Stimulated activated CD4-positive, alpha-beta T cell treated with anti-CD3 and anti-CD28 coated beads, Interleukin-1b, Interleukin-23, amount 100 ng/mL, for 1 hour (primary cell): Measurements from ENCODE around the gene ZNF473.
"Not testable (repeated sequence)": the region's sequence is repeated elsewhere in the genome, so short reads cannot be mapped to it uniquely, and the experiment has no call there.

Source experiments
- DNase-seq, 2 donors: peaks; one replicate each; pipeline ENCODE4 v3.0.0-alpha.2; 2020; ENCODE audit warnings: low read depth in 2 of 2

The ZNF473 gene

GRCh38 chr19:50050406-50051227, 24.8 kb downstream of the ZNF473 start:
- peak; percentile 50 to 77 for DNase-seq

- DNase-seq: not testable (repeated sequence)
Observed at GRCh38 chr19:50051228-50051895, 25.6 kb downstream of the ZNF473 start.

- no peak for DNase-seq
Observed at GRCh38 chr19:50051964-50052363, 26.2 kb downstream of the ZNF473 start.

- DNase-seq: no peak
Observed at GRCh38 chr19:50053119-50053518, 27.3 kb downstream of the ZNF473 start.

GRCh38 chr19:50058425-50058824, 32.6 kb downstream of the ZNF473 start:
- DNase-seq: no peak

- DNase-seq: no peak
Observed at GRCh38 chr19:50059045-50059444, 33.2 kb downstream of the ZNF473 start.

- DNase-seq: no peak
Observed at GRCh38 chr19:50060107-50060506, 34.3 kb downstream of the ZNF473 start.

- no peak for DNase-seq
Observed at GRCh38 chr19:50061650-50062049, 35.8 kb downstream of the ZNF473 start.

GRCh38 chr19:50065938-50066337, 40.1 kb downstream of the ZNF473 start:
- DNase-seq: no peak

- DNase-seq: no peak
Observed at GRCh38 chr19:50067575-50067974, 41.8 kb downstream of the ZNF473 start.

- DNase-seq: not testable (repeated sequence)
Observed at GRCh38 chr19:50068382-50068781, 42.6 kb downstream of the ZNF473 start.

GRCh38 chr19:50075076-50075475, 49.3 kb downstream of the ZNF473 start:
- not testable (repeated sequence) for DNase-seq

- DNase-seq: not testable (repeated sequence)
Observed at GRCh38 chr19:50075644-50076372, 50.0 kb downstream of the ZNF473 start.

GRCh38 chr19:50076581-50077355, 51.0 kb downstream of the ZNF473 start:
- not testable (repeated sequence) for DNase-seq

GRCh38 chr19:50079014-50079413, 53.2 kb downstream of the ZNF473 start:
- DNase-seq: not testable (repeated sequence)

- DNase-seq: not testable (repeated sequence)
Observed at GRCh38 chr19:50084440-50084839, 58.6 kb downstream of the ZNF473 start.

GRCh38 chr19:50087153-50087552, 61.3 kb downstream of the ZNF473 start:
- DNase-seq: not testable (repeated sequence)

- peak in 1 of 2 donors; percentile 0 for DNase-seq
Observed at GRCh38 chr19:50090706-50091105, 64.9 kb downstream of the ZNF473 start.

- DNase-seq: not testable (repeated sequence)
Observed at GRCh38 chr19:50091786-50092185, 66.0 kb downstream of the ZNF473 start.

GRCh38 chr19:50092597-50092996, 66.8 kb downstream of the ZNF473 start:
- not testable (repeated sequence) for DNase-seq

GRCh38 chr19:50097884-50098283, 72.1 kb downstream of the ZNF473 start:
- DNase-seq: not testable (repeated sequence)
